HL-60 (cell line): Measurements from ENCODE around the gene HIVEP1.

Experiments
- POLR2AphosphoS5 ChIP-seq: IDR thresholded peaks from 2 replicates; pipeline ENCODE4 v1.6.1; 2012; ENCODE audit warnings: low read depth
- TF ChIP-seq, protein P1 (sequence below): IDR thresholded peaks from one replicate; pipeline ENCODE4 v1.5.1; 2011; ENCODE audit warnings: low read length, control low read depth, inconsistent platforms; ENCODE audit not compliant: insufficient read depth

DNA sequence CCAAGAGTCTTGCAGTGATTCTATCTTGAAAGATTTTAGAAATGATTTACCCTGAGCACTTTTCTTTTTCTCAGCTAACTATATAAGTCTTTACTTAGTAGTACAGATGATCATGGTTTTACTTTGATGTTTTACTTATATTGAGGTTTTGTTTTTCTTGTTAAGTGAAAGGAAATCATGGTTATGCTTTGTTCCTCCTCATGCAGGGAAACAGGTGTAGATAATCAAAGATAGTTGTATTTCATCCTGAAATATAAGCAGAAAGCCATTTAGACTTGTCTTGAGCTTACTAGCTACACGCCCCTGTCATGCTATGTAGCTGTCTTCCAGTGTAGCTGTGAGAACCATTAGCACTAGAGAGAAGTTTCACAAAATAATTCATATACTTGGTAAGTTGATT, 113.9 kb downstream of the HIVEP1 start:
- TF ChIP-seq, protein P1, sequence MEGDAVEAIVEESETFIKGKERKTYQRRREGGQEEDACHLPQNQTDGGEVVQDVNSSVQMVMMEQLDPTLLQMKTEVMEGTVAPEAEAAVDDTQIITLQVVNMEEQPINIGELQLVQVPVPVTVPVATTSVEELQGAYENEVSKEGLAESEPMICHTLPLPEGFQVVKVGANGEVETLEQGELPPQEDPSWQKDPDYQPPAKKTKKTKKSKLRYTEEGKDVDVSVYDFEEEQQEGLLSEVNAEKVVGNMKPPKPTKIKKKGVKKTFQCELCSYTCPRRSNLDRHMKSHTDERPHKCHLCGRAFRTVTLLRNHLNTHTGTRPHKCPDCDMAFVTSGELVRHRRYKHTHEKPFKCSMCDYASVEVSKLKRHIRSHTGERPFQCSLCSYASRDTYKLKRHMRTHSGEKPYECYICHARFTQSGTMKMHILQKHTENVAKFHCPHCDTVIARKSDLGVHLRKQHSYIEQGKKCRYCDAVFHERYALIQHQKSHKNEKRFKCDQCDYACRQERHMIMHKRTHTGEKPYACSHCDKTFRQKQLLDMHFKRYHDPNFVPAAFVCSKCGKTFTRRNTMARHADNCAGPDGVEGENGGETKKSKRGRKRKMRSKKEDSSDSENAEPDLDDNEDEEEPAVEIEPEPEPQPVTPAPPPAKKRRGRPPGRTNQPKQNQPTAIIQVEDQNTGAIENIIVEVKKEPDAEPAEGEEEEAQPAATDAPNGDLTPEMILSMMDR = no peak
- TF ChIP-seq POLR2AphosphoS5 = no peak
